Upper lobe of right lung (tissue), 1 donor: ENCODE results near the gene CYP1A2. TPM values are rescaled to one million over a fixed set of nuclear protein-coding genes. Genes with fewer than 3 reads are reported as not detected.

ENCODE experiments used
- ATAC-seq: fragments of 200-7000 bp; cut with Tn5 transposase; one replicate; pipeline ENCODE4 v1.9.1; 2020; ENCODE audit warnings: mild to moderate bottlenecking, moderate library complexity
- DNase-seq: peaks from one replicate; pipeline ENCODE4 v3.0.0-alpha.2; 2020
- H3K27ac ChIP-seq: fragments of 200-600 bp; one replicate; pipeline ENCODE4 v1.8.0; 2022
- H3K27me3 ChIP-seq: fragments of 200-600 bp; one replicate; pipeline ENCODE4 v1.8.0; 2022; ENCODE audit warnings: mild to moderate bottlenecking
- H3K36me3 ChIP-seq: fragments of 200-600 bp; one replicate; pipeline ENCODE4 v1.8.0; 2022
- H3K4me1 ChIP-seq: fragments of 200-600 bp; one replicate; pipeline ENCODE4 v1.8.0; 2022
- H3K4me3 ChIP-seq: fragments of 200-600 bp; one replicate; pipeline ENCODE4 v1.8.0; 2022; ENCODE audit warnings: mild to moderate bottlenecking
- H3K9me3 ChIP-seq: fragments of 200-600 bp; one replicate; pipeline ENCODE4 v1.8.0; 2022
- CTCF ChIP-seq: fragments of 200-600 bp; IDR thresholded peaks from one replicate; pipeline ENCODE4 v1.8.0; 2022; ENCODE audit warnings: antibody characterized with exemption
- intact Hi-C: fragments of 100-400 bp; cut with DNase I; formaldehyde crosslinking; loops from one replicate; pipeline ENCODE4 v1.11.0; 2022
- microRNA-seq: library from miRNA; unstranded; fragments of <30 nt; microRNA quantifications from one replicate; pipeline ENCODE4 v1.2.0, GENCODE V29; 2020; ENCODE audit warnings: borderline microRNAs expressed
- total RNA-seq: library from RNA; stranded (reverse); fragmentation: NEBNext Ultra II Directional; extraction: Animal tissue kit (Norgen Biotek cat#: 25700); gene quantifications from one replicate; pipeline ENCODE4 v1.2.1, GENCODE V29; 2021
- donor health status: DM: no; HTN: yes; CAD: no; lungs with severe emphysema.

CYP1A2 gene
- total RNA-seq, 1 donor from 2014 or later = 0.32 TPM

- H3K36me3 ChIP-seq = peaks cover 60% of the 10 kb centered on the region
- intact Hi-C loops = no loop called here
- no peak overlapping the region for H3K27ac ChIP-seq
- peaks cover 8% of the 10 kb centered on the region for H3K4me1 ChIP-seq
- no peaks in the 10 kb centered on the region for H3K27me3 ChIP-seq
- no peak for DNase-seq
- no peak for ATAC-seq
- no peak for TF ChIP-seq CTCF
- H3K4me3 ChIP-seq = no peak overlapping the region
- no peaks in the 10 kb centered on the region for H3K9me3 ChIP-seq
These were observed 54.3 kb downstream of the CYP1A2 start for GRCh38 chr15:74802862-74803447.

- intact Hi-C loops = no loop called here
- no peak for ATAC-seq
- H3K36me3 ChIP-seq = peaks cover 44% of the 10 kb centered on the region
- peaks cover 3% of the 10 kb centered on the region for H3K4me1 ChIP-seq
- no peak overlapping the region for H3K27ac ChIP-seq
- no peaks in the 10 kb centered on the region for H3K27me3 ChIP-seq
- no peak for TF ChIP-seq CTCF
- no peak overlapping the region for H3K4me3 ChIP-seq
- no peaks in the 10 kb centered on the region for H3K9me3 ChIP-seq
- DNase-seq = no peak
These were observed 56.3 kb downstream of the CYP1A2 start for GRCh38 chr15:74804935-74805334.

Small RNA genes lying within 50 kb of the gene (microRNA-seq; reads per million reads assigned to microRNA genes)
- not detected for gene MIR4513

Other genes starting within 250 kb of the CYP1A2 start
- gene ARID3B, start 207.6 kb upstream of the CYP1A2 start, total RNA-seq = 10.7 TPM
- gene CLK3, start 133.0 kb upstream of the CYP1A2 start, total RNA-seq = 72.9 TPM
- 31.5 TPM for gene EDC3, start 52.8 kb upstream of the CYP1A2 start, total RNA-seq
- 2.4 TPM for gene CYP1A1, start 23.3 kb upstream of the CYP1A2 start, total RNA-seq
- 65.6 TPM for gene CSK, start 33.2 kb downstream of the CYP1A2 start, total RNA-seq
- gene LMAN1L, start 64.0 kb downstream of the CYP1A2 start, total RNA-seq = not detected
- not detected for gene CPLX3, start 77.8 kb downstream of the CYP1A2 start, total RNA-seq
- 43.9 TPM for gene ULK3, start 94.3 kb downstream of the CYP1A2 start, total RNA-seq
- 115 TPM for gene SCAMP2, start 124.5 kb downstream of the CYP1A2 start, total RNA-seq
- 26.7 TPM for gene MPI, start 141.2 kb downstream of the CYP1A2 start, total RNA-seq
- 75.4 TPM for gene FAM219B, start 158.0 kb downstream of the CYP1A2 start, total RNA-seq
- gene COX5A, start 189.2 kb downstream of the CYP1A2 start, total RNA-seq = 138 TPM
- 20.2 TPM for gene RPP25, start 207.9 kb downstream of the CYP1A2 start, total RNA-seq
- gene SCAMP5, start 246.7 kb downstream of the CYP1A2 start, total RNA-seq = 2.6 TPM